GM23338 (cell line): ENCODE data around the gene PECR.

ENCODE experiments used
- CREB1 ChIP-seq: fragments of 250-450 bp; sonication (Bioruptor Pico); IDR thresholded peaks from 2 replicates; pipeline ENCODE4 v1.5.0; 2020; ENCODE audit warnings: low read depth, mild to moderate bottlenecking, moderate library complexity
- CTCF ChIP-seq, 2 experiments: fragments of 200-600 bp in 1 of 2; sonication (generic) in 1 of 2; conservative IDR thresholded peaks; 2 replicates each; pipeline versions ENCODE4 v1.5.1 to v1.6.1; 2016 to 2017; ENCODE audit warnings: antibody characterized with exemption in 2 of 2, low read depth in 2 of 2, mild to moderate bottlenecking in 2 of 2, moderate library complexity in 1 of 2
- ETS1 ChIP-seq: IDR thresholded peaks from 2 replicates; pipeline ENCODE4 v1.6.1; 2016; ENCODE audit warnings: antibody characterized with exemption
- EZH2 ChIP-seq: fragments of 200-600 bp; sonication (generic); IDR thresholded peaks from one replicate; pipeline ENCODE4 v1.8.0; 2017; ENCODE audit warnings: antibody characterized with exemption, mild to moderate bottlenecking, low read depth; ENCODE audit not compliant: unreplicated experiment
- EZH2phosphoT487 ChIP-seq: fragments of 200-600 bp; sonication (generic); IDR thresholded peaks from one replicate; pipeline ENCODE4 v1.8.1; 2018; ENCODE audit warnings: antibody characterized with exemption; ENCODE audit not compliant: unreplicated experiment
- JUNB ChIP-seq: IDR thresholded peaks from one replicate; pipeline ENCODE4 v1.6.1; 2016; ENCODE audit warnings: antibody characterized with exemption; ENCODE audit not compliant: unreplicated experiment
- NANOG ChIP-seq: IDR thresholded peaks from 2 replicates; pipeline ENCODE4 v1.6.1; 2016; ENCODE audit warnings: antibody characterized with exemption, borderline replicate concordance
- POLR2AphosphoS5 ChIP-seq: IDR thresholded peaks from 2 replicates; pipeline ENCODE4 v1.6.1; 2016; ENCODE audit warnings: antibody characterized with exemption, low read depth
- REST ChIP-seq: IDR thresholded peaks from one replicate; pipeline ENCODE4 v1.6.1; 2018; ENCODE audit warnings: antibody characterized with exemption; ENCODE audit not compliant: unreplicated experiment
- STAT1 ChIP-seq: IDR thresholded peaks from one replicate; pipeline ENCODE4 v1.6.1; 2016; ENCODE audit warnings: antibody characterized with exemption; ENCODE audit not compliant: unreplicated experiment
- ZNF114 ChIP-seq: fragments of 250-450 bp; sonication (Bioruptor Pico); IDR thresholded peaks from 2 replicates; pipeline ENCODE4 v1.5.0; 2020; ENCODE audit warnings: mild to moderate bottlenecking, moderate library complexity
- ZNF331 ChIP-seq: fragments of 250-450 bp; sonication (Bioruptor Pico); IDR thresholded peaks from 2 replicates; pipeline ENCODE4 v1.5.0; 2020; ENCODE audit warnings: low read depth, mild to moderate bottlenecking, moderate library complexity
- ZNF462 ChIP-seq: fragments of 250-450 bp; sonication (Bioruptor Pico); IDR thresholded peaks from 2 replicates; pipeline ENCODE4 v1.5.0; 2020; ENCODE audit warnings: mild to moderate bottlenecking, moderate library complexity

GRCh38 chr2:216108967-216109921 lies 27.6 kb upstream of the PECR start, which contains the start of gene XRCC5:
- TF ChIP-seq CTCF (conservative IDR thresholded peaks at IDR 0.05; ENCODE audit: low read depth in 2 of 2) (no peak), EZH2 (no peak), ZNF331 (CRISPR knock-in tag) (no peak), EZH2phosphoT487 (no peak), JUNB (no peak), POLR2AphosphoS5 (peak; percentile 91), ETS1 (peak; percentile 87), REST (no peak), CREB1 (CRISPR knock-in tag) (no peak), NANOG (no peak), STAT1 (no peak), ZNF114 (no peak), ZNF462 (CRISPR knock-in tag) (no peak)
